A673 (cell line): Measurements from ENCODE around the gene SPON1.

Source experiments
- EZH2 ChIP-seq: fragments of 200-600 bp; sonication (generic); IDR thresholded peaks from 2 replicates; pipeline ENCODE4 v1.6.1; 2017; ENCODE audit warnings: borderline replicate concordance, low read depth, mild to moderate bottlenecking, mixed read lengths, antibody characterized with exemption, low read length; ENCODE audit not compliant: poor library complexity, severe bottlenecking
- TF ChIP-seq, protein P1 (sequence below): fragments of 300-800, 200-600 bp; sonication (generic); conservative IDR thresholded peaks from 2 replicates; pipeline ENCODE4 v1.5.1; 2017; ENCODE audit warnings: low read depth, mild to moderate bottlenecking, antibody characterized with exemption, low read length, moderate library complexity, mixed read lengths

DNA sequence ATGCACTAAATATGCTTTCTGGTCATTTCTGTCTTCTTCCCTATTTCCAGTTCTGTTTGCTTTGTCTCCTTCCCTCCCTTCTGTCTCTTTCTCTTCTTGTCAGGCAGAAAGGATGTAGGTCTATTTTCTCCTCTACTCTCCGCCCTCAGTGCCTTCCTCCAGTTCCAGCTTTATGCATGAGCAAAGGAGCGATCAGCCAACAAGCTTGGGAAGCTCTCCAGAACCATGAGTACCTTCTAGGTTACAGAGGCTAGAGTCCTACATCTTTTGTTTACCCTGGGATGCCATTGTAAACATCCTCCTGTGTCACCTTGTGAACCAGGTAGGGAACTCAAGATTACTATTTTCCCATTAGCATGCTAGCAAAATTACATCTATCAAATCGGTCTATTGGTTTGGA lies 7.9 kb upstream of the SPON1 start:
- no peak for TF ChIP-seq EZH2
- TF ChIP-seq, protein P1, sequence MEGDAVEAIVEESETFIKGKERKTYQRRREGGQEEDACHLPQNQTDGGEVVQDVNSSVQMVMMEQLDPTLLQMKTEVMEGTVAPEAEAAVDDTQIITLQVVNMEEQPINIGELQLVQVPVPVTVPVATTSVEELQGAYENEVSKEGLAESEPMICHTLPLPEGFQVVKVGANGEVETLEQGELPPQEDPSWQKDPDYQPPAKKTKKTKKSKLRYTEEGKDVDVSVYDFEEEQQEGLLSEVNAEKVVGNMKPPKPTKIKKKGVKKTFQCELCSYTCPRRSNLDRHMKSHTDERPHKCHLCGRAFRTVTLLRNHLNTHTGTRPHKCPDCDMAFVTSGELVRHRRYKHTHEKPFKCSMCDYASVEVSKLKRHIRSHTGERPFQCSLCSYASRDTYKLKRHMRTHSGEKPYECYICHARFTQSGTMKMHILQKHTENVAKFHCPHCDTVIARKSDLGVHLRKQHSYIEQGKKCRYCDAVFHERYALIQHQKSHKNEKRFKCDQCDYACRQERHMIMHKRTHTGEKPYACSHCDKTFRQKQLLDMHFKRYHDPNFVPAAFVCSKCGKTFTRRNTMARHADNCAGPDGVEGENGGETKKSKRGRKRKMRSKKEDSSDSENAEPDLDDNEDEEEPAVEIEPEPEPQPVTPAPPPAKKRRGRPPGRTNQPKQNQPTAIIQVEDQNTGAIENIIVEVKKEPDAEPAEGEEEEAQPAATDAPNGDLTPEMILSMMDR = no peak
